ENCODE results near the gene MYOZ2.

Gene MYOZ2

DNA sequence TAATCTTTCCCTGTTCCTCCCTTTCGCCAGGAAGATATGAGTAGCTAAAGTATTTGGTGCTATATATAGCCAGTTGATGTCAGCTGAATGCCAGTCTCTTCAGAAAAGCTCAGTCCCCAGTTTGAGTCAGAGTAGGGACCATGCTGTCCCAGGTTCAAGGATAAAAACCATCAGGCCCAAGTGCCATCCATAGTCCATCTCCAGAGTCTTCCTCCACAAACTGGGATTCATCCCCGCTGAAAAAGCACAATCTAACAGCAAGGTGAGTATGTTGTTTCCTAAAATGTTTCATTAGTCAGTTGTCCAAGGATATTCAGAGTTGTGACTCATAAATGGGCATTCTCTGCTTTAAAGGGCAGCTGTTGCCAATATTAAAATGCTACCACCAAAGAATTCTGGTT lies at the start of gene MYOZ2:
TSS of gene MYOZ2 (plus strand) at position 112 of the 401 bp plus-strand sequence. CDS start 694 bp downstream, outside the sequence.
- no peak for DNase-seq (ENCODE audit: low spot score)
- TF ChIP-seq, protein P1, sequence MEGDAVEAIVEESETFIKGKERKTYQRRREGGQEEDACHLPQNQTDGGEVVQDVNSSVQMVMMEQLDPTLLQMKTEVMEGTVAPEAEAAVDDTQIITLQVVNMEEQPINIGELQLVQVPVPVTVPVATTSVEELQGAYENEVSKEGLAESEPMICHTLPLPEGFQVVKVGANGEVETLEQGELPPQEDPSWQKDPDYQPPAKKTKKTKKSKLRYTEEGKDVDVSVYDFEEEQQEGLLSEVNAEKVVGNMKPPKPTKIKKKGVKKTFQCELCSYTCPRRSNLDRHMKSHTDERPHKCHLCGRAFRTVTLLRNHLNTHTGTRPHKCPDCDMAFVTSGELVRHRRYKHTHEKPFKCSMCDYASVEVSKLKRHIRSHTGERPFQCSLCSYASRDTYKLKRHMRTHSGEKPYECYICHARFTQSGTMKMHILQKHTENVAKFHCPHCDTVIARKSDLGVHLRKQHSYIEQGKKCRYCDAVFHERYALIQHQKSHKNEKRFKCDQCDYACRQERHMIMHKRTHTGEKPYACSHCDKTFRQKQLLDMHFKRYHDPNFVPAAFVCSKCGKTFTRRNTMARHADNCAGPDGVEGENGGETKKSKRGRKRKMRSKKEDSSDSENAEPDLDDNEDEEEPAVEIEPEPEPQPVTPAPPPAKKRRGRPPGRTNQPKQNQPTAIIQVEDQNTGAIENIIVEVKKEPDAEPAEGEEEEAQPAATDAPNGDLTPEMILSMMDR (IDR thresholded peaks at IDR 0.05; ENCODE audit: extremely low read depth, missing control alignments), result no peak

DNA sequence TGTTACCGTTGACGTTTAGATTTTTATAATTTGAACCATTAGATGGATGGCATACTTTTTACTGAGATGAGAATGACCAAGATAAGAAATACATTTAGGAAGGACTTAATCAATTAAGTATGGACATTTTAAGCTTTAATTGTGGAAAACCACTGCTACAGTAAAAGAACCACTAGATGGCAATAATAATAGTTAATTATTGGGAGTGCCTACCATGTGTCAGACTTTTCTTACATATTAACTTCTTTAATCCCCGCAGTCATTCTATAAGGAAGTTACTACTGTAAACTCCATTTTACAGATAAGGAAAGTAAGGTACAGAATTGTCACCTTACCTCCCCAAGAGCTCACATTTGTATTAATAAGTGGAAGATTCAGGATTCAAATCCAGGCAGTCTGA lies 48.5 kb upstream of the MYOZ2 start:
- TF ChIP-seq, protein P1 (IDR thresholded peaks at IDR 0.05; ENCODE audit: extremely low read depth, missing control alignments), result no peak
- no peak for DNase-seq (ENCODE audit: low spot score)

DNA sequence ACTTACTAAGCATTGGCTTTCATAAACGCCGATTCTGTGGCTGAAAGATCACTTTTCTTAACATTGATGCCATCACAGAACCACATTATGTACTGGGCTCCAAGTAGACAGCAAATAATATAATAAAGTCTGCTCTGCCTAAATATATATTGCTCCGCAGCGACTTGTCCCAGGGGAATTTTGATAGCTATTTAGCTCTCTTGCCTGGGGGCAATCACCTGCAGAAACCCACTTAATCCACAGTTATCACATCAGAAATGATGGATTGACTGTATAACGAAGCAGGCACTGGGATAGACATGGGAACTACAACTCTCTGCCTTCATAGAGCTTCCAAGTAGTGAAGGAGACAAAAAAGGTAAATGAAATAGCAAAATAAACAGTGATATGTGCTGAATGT lies 48.0 kb upstream of the MYOZ2 start:
- TF ChIP-seq, protein P1 (IDR thresholded peaks at IDR 0.05; ENCODE audit: extremely low read depth, missing control alignments), result no peak
- DNase-seq (ENCODE audit: low spot score), result no peak

DNA sequence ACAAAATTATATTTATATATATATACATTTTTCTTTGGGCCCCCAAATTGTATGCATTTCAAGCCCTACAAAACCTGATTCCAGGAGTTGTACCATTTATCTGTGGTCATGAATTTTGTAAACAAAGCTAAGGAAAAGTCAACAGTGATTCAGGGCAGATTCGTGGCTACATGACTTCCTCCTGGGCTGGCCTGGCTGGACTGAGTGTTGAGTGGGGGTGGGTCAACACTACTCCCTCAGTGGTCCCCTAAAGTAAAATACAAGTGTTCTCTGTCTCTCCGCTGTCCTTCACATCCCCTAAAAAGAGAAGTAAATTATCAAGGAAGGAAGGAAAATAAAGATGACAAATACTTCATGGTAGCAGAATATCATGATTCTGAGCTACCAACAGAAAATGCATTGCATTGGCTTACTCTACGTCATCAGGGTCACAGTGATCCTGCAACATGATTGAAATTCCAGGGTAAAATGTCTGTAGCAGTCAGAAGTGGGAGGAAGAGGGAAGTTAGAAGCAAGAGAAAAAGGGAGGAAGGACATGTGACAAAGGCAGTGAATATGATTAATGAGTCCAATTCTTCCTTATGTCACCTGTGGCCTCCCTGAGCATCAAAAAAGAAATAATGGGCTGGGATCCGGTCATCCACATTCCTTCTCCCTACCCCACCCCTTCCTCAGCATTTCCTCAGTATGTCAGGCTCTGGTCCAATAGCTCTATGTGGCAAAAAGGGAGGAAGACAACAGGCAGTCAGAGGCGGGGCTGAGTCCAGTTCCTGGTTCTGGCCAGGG lies 42.4 kb upstream of the MYOZ2 start:
- TF ChIP-seq, protein P1 (IDR thresholded peaks at IDR 0.05; ENCODE audit: extremely low read depth, missing control alignments), result no peak
- no peak for DNase-seq (ENCODE audit: low spot score)

DNA sequence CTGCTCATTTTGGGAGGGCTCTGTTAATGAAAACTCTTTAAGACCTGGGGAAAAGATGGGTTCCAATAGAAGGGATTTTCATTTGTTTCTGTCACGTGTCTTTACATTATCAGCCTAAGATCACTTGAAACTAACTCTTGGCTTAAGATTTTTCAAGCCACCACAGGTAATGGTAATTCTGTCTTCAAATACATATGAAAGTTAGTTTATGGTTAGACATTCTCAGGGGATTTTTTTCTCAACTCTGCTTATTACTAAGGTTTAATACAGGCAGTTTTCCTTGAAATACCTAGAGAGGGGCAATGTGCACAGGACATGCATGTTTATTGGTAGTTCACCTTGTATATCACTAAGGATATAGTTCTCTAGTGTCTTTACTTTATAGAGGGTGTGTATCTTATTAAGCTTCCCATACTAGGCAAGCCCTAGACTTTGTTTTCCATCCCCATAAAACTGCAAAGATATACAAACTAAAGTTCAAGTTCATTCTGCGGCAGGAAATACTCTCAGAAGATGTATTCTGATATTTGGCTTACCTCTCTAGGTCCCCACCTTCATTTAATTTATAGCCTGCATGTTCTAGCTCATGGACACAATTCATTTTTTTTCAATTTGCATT lies 38.2 kb upstream of the MYOZ2 start:
- DNase-seq (ENCODE audit: low spot score), result no peak
- TF ChIP-seq, protein P1 (IDR thresholded peaks at IDR 0.05; ENCODE audit: extremely low read depth, missing control alignments), result no peak

DNA sequence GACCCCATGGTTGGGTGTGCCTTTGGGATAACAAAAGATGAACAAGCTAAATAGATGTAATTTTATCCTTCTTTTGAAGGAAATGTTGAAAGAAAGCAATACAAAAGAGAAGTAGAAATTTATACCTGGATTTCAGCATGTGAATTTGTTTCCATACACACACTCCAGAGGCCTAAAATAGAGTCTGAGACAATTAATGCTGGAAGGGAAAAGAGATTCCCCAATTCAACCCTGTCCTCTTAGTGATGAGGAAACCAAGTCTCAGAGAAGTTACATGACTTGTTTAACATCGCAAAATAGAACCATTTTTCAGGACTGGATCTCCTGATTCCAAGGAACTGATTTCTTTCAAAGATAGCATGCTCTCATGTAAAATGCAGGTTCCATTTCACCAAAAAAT lies 37.3 kb upstream of the MYOZ2 start:
- no peak for DNase-seq (ENCODE audit: low spot score)
- TF ChIP-seq, protein P1 (IDR thresholded peaks at IDR 0.05; ENCODE audit: extremely low read depth, missing control alignments), result no peak

DNA sequence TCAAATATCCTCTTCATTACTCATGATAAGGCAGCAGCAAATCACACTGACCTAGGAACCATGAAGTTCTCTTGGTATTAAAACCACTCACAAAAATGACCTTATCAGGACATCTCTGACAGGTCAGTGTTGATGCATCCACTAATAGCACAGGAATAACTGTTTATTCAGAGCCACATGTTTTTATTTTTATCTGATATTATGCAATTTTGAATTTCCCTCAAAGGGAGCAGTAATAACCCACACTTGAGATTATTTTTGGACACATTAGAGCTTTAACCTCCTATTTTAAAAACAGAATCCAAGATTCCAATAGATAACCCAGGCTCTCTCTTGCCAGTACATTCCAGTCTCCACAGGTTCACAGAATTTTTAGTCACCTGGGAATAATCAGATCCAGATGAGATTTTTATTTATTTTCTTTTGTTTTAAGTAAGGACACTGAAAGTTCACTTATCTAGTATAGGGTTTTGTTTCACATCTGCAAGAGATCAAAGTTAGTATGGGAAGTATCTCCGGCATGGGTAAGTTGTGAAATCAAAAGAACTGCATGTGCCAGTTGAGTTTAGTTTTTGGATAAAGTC lies 36.3 kb upstream of the MYOZ2 start:
- DNase-seq (ENCODE audit: low spot score), result no peak
- TF ChIP-seq, protein P1 (IDR thresholded peaks at IDR 0.05; ENCODE audit: extremely low read depth, missing control alignments), result no peak

Measured in GM20000 (cell line).